ENCODE results near the gene TIMP3. TPM values are rescaled to one million over a fixed set of nuclear protein-coding genes. Genes with fewer than 3 reads are reported as not detected.
A peak's percentile ranks its signal among the peaks of the same experiment; 100 is the strongest.

TIMP3 gene
- total and polyA plus RNA-seq, 5 donors: 412 to 893 (median 524) TPM

GRCh38 chr22:32808038-32808445 is 6.5 kb downstream of the TIMP3 start:
- DNase-seq (no peak), ATAC-seq (no peak)
- Histone ChIP-seq H3K27me3 (ENCODE audit: control insufficient read depth, insufficient read depth) (no peaks in the 10 kb centered on the region), H3K4me3 (ENCODE audit: low read length) (peak overlapping the region; percentile 0), H3K9me3 (ENCODE audit: control insufficient read depth, low read length) (no peaks in the 10 kb centered on the region), H3K4me1 (ENCODE audit: control insufficient read depth, insufficient read depth, low read length) (peaks cover 43% of the 10 kb centered on the region), H3K27ac (ENCODE audit: low read length) (peak overlapping the region; percentile 25)
- intact Hi-C loops (cut with DNase I): loop anchor here in 3 of 4 donors (10.0 kb wide), 2 partner anchors 47 to 187 kb away; no protein-coding TSS in a partner anchor
- WGBS: 37% methylated on average over 4 of the region's 4 CpGs

- H3K4me1 ChIP-seq (ENCODE audit: control insufficient read depth, insufficient read depth, low read length): peaks cover 45% of the 10 kb centered on the region
- intact Hi-C loops (cut with DNase I): loop anchor here in 3 of 4 donors (10.0 kb wide), 2 partner anchors 45 to 185 kb away; no protein-coding TSS in a partner anchor
Observed at GRCh38 chr22:32809786-32810554, 8.5 kb downstream of the TIMP3 start.

GRCh38 chr22:32810555-32811133 is 9.1 kb downstream of the TIMP3 start:
- no peak for ATAC-seq

More at GRCh38 chr22:32809786-32810554, 8.5 kb downstream of the TIMP3 start:
- ATAC-seq (no peak), DNase-seq (no peak)
- H3K27ac ChIP-seq (ENCODE audit: low read length): peak overlapping the region; percentile 78
- WGBS: 45% methylated on average over 6 of the region's 6 CpGs
- no peaks in the 10 kb centered on the region for H3K9me3 ChIP-seq (ENCODE audit: control insufficient read depth, low read length)
- no peak overlapping the region for H3K4me3 ChIP-seq (ENCODE audit: low read length)
- H3K27me3 ChIP-seq (ENCODE audit: control insufficient read depth, insufficient read depth): no peaks in the 10 kb centered on the region

GRCh38 chr22:32811788-32812545 is 10.5 kb downstream of the TIMP3 start:
- 74% methylated on average over 3 of the region's 3 CpGs for WGBS
- intact Hi-C loops (cut with DNase I): no loop called here

More at GRCh38 chr22:32810555-32811133, 9.1 kb downstream of the TIMP3 start:
- no peak for DNase-seq
- Histone ChIP-seq H3K4me3 (ENCODE audit: low read length) (no peak overlapping the region), H3K27ac (ENCODE audit: low read length) (peak overlapping the region; percentile 78), H3K4me1 (ENCODE audit: control insufficient read depth, insufficient read depth, low read length) (peaks cover 44% of the 10 kb centered on the region), H3K27me3 (ENCODE audit: control insufficient read depth, insufficient read depth) (no peaks in the 10 kb centered on the region), H3K9me3 (ENCODE audit: control insufficient read depth, low read length) (no peaks in the 10 kb centered on the region)
- intact Hi-C loops (cut with DNase I): no loop called here
- 69% methylated on average over 6 of the region's 6 CpGs for WGBS

GRCh38 chr22:32814285-32814860 is 12.9 kb downstream of the TIMP3 start:
- Histone ChIP-seq H3K27me3 (ENCODE audit: control insufficient read depth, insufficient read depth) (no peaks in the 10 kb centered on the region), H3K27ac (ENCODE audit: low read length) (peak overlapping the region; percentile 49), H3K4me3 (ENCODE audit: low read length) (no peak overlapping the region), H3K4me1 (ENCODE audit: control insufficient read depth, insufficient read depth, low read length) (peaks cover 60% of the 10 kb centered on the region), H3K9me3 (ENCODE audit: control insufficient read depth, low read length) (no peaks in the 10 kb centered on the region)
- WGBS: 59% methylated on average over 5 of the region's 5 CpGs
- ATAC-seq (no peak), DNase-seq (no peak)
- intact Hi-C loops (cut with DNase I): no loop called here

More at GRCh38 chr22:32811788-32812545, 10.5 kb downstream of the TIMP3 start:
- peak overlapping the region; percentile 11 for H3K4me3 ChIP-seq (ENCODE audit: low read length)
- no peak for ATAC-seq
- H3K9me3 ChIP-seq (ENCODE audit: control insufficient read depth, low read length): no peaks in the 10 kb centered on the region
- DNase-seq: no peak
- peaks cover 49% of the 10 kb centered on the region for H3K4me1 ChIP-seq (ENCODE audit: control insufficient read depth, insufficient read depth, low read length)
- peak overlapping the region; percentile 79 for H3K27ac ChIP-seq (ENCODE audit: low read length)
- H3K27me3 ChIP-seq (ENCODE audit: control insufficient read depth, insufficient read depth): no peaks in the 10 kb centered on the region

- H3K9me3 ChIP-seq (ENCODE audit: control insufficient read depth, low read length): no peaks in the 10 kb centered on the region
- intact Hi-C loops (cut with DNase I): no loop called here
- DNase-seq (no peak), ATAC-seq (no peak)
- 83% methylated on average over 4 of the region's 4 CpGs for WGBS
- H3K4me3 ChIP-seq (ENCODE audit: low read length): no peak overlapping the region
- peak overlapping the region; percentile 86 for H3K27ac ChIP-seq (ENCODE audit: low read length)
- peaks cover 59% of the 10 kb centered on the region for H3K4me1 ChIP-seq (ENCODE audit: control insufficient read depth, insufficient read depth, low read length)
- no peaks in the 10 kb centered on the region for H3K27me3 ChIP-seq (ENCODE audit: control insufficient read depth, insufficient read depth)
Observed at GRCh38 chr22:32815059-32815458, 13.6 kb downstream of the TIMP3 start.

GRCh38 chr22:32815943-32816342 is 14.4 kb downstream of the TIMP3 start:
- peaks cover 60% of the 10 kb centered on the region for H3K4me1 ChIP-seq (ENCODE audit: control insufficient read depth, insufficient read depth, low read length)
- peak; percentile 58 to 83 (median 80) for DNase-seq
- intact Hi-C loops (cut with DNase I): no loop called here
- no peaks in the 10 kb centered on the region for H3K27me3 ChIP-seq (ENCODE audit: control insufficient read depth, insufficient read depth)
- ATAC-seq: peak; percentile 71 to 77
- 54% methylated on average over 6 of the region's 6 CpGs for WGBS
- H3K27ac ChIP-seq (ENCODE audit: low read length): peak overlapping the region; percentile 28
- no peaks in the 10 kb centered on the region for H3K9me3 ChIP-seq (ENCODE audit: control insufficient read depth, low read length)
- H3K4me3 ChIP-seq (ENCODE audit: low read length): no peak overlapping the region

- Histone ChIP-seq H3K9me3 (ENCODE audit: control insufficient read depth, low read length) (no peaks in the 10 kb centered on the region), H3K27me3 (ENCODE audit: control insufficient read depth, insufficient read depth) (no peaks in the 10 kb centered on the region), H3K27ac (ENCODE audit: low read length) (peak overlapping the region; percentile 77), H3K4me3 (ENCODE audit: low read length) (no peak overlapping the region), H3K4me1 (ENCODE audit: control insufficient read depth, insufficient read depth, low read length) (peaks cover 58% of the 10 kb centered on the region)
- WGBS: 65% methylated on average over 1 of the region's 1 CpG
- intact Hi-C loops (cut with DNase I): no loop called here
- ATAC-seq (no peak), DNase-seq (no peak)
Observed at GRCh38 chr22:32817137-32817730, 15.7 kb downstream of the TIMP3 start.

GRCh38 chr22:32818446-32819115 is 17.1 kb downstream of the TIMP3 start:
- 47% methylated on average over 12 of the region's 12 CpGs for WGBS
- no peak for DNase-seq
- ATAC-seq: peak; percentile 1 to 33
- Histone ChIP-seq H3K9me3 (ENCODE audit: control insufficient read depth, low read length) (no peaks in the 10 kb centered on the region), H3K4me3 (ENCODE audit: low read length) (no peak overlapping the region), H3K27me3 (ENCODE audit: control insufficient read depth, insufficient read depth) (no peaks in the 10 kb centered on the region), H3K27ac (ENCODE audit: low read length) (peak overlapping the region; percentile 90), H3K4me1 (ENCODE audit: control insufficient read depth, insufficient read depth, low read length) (peaks cover 60% of the 10 kb centered on the region)
- intact Hi-C loops (cut with DNase I): no loop called here

GRCh38 chr22:32819120-32819519 is 17.6 kb downstream of the TIMP3 start:
- 81% methylated on average over 7 of the region's 7 CpGs for WGBS
- DNase-seq (no peak), ATAC-seq (peak in 1 of 2 donors; percentile 2)
- H3K4me3 ChIP-seq (ENCODE audit: low read length): no peak overlapping the region
- no peaks in the 10 kb centered on the region for H3K9me3 ChIP-seq (ENCODE audit: control insufficient read depth, low read length)
- intact Hi-C loops (cut with DNase I): no loop called here
- no peaks in the 10 kb centered on the region for H3K27me3 ChIP-seq (ENCODE audit: control insufficient read depth, insufficient read depth)
- peak overlapping the region; percentile 90 for H3K27ac ChIP-seq (ENCODE audit: low read length)
- peaks cover 62% of the 10 kb centered on the region for H3K4me1 ChIP-seq (ENCODE audit: control insufficient read depth, insufficient read depth, low read length)

Measured in right cardiac atrium (tissue), 5 donors.